H1 (cell line): ENCODE data around the gene PLCB1. TPM values are rescaled to one million over a fixed set of nuclear protein-coding genes. Genes with fewer than 3 reads are reported as not detected.

ENCODE experiments used
- CTCF ChIA-PET: fragments of 300-600 bp; sonication (Branson Sonifier 250); formaldehyde crosslinking; loops from one replicate; lab custom pipeline; 2021; ENCODE audit not compliant: partially characterized antibody; lab: Charles Lee
- POLR2A ChIA-PET: fragments of 300-600 bp; sonication (Branson Sonifier 250); formaldehyde crosslinking; loops from one replicate; lab custom pipeline; 2021; ENCODE audit warnings: inconsistent platforms; ENCODE audit not compliant: partially characterized antibody; lab: Charles Lee
- DNase-seq, 2 experiments: peaks; one replicate each; pipeline versions ENCODE4 v3.0.0 to v3.0.0-alpha.2; 2010 to 2022; ENCODE audit warnings: low spot score in 2 of 2, low read depth in 1 of 2, mixed read lengths in 1 of 2
- FAIRE-seq: peaks from 2 replicates; lab custom pipeline; 2011; peaks lifted over from hg19 to GRCh38; lab: Jason Lieb, UNC
- H2AFZ ChIP-seq: 2 replicates; pipeline ENCODE4 v1.8.1; 2012; ENCODE audit warnings: low read length, inconsistent platforms
- H2AK5ac ChIP-seq: 2 replicates; pipeline ENCODE4 v1.6.1; 2013; ENCODE audit warnings: low read depth, low read length
- H2BK120ac ChIP-seq: replicated peaks from 2 replicates; pipeline ENCODE3; 2013; ENCODE audit warnings: low read depth, low read length, inconsistent platforms
- H2BK12ac ChIP-seq: 2 replicates; pipeline ENCODE4 v1.6.1; 2013; ENCODE audit warnings: low read depth, low read length
- H2BK15ac ChIP-seq: 2 replicates; pipeline ENCODE4 v1.6.1; 2013; ENCODE audit warnings: low read length
- H2BK20ac ChIP-seq: 2 replicates; pipeline ENCODE4 v1.6.1; 2013; ENCODE audit warnings: low read length
- H2BK5ac ChIP-seq: 2 replicates; pipeline ENCODE4 v1.6.1; 2013; ENCODE audit warnings: low read depth, low read length
- H3K14ac ChIP-seq: 2 replicates; pipeline ENCODE4 v1.6.1; 2013; ENCODE audit warnings: inconsistent platforms; ENCODE audit not compliant: insufficient read length
- H3K18ac ChIP-seq: 2 replicates; pipeline ENCODE4 v1.6.1; 2013; ENCODE audit warnings: low read length; ENCODE audit errors: extremely low read depth
- H3K23ac ChIP-seq: 2 replicates; pipeline ENCODE4 v1.6.1; 2013; ENCODE audit warnings: inconsistent platforms; ENCODE audit not compliant: insufficient read length
- H3K23me2 ChIP-seq: 2 replicates; pipeline ENCODE4 v1.6.1; 2013; ENCODE audit warnings: low read depth, low read length
- H3K27ac ChIP-seq: 2 replicates; pipeline ENCODE4 v1.6.1; 2011; ENCODE audit warnings: low read depth, low read length, inconsistent platforms
- H3K27me3 ChIP-seq, 4 experiments: replicated peaks in 1 of 4; 1 replicate in 1 of 4; 2 replicates in 3 of 4; pipeline versions ENCODE4 v1.6.1 to v1.8.1; 2011 to 2013; ENCODE audit warnings: low read length in 3 of 4, mild to moderate bottlenecking in 3 of 4, inconsistent platforms in 2 of 4, mixed read lengths in 2 of 4, moderate library complexity in 1 of 4; ENCODE audit not compliant: control insufficient read depth in 3 of 4, insufficient read depth in 3 of 4; ENCODE audit errors: extremely low read depth in 1 of 4
- H3K36me3 ChIP-seq, 4 experiments: 2 replicates each; pipeline versions ENCODE4 v1.6.1 to v1.8.1; 2011 to 2013; ENCODE audit warnings: mild to moderate bottlenecking in 4 of 4, low read length in 3 of 4, moderate library complexity in 2 of 4, control low read depth in 1 of 4, inconsistent platforms in 1 of 4; ENCODE audit not compliant: insufficient read depth in 4 of 4, control insufficient read depth in 2 of 4
- H3K4ac ChIP-seq: replicated peaks from 2 replicates; pipeline ENCODE3; 2013; ENCODE audit warnings: low read length, low read depth, mixed read lengths, inconsistent platforms; ENCODE audit not compliant: insufficient read length
- H3K4me1 ChIP-seq, 4 experiments: replicated peaks in 1 of 4; 1 replicate in 1 of 4; 2 replicates in 3 of 4; pipeline versions ENCODE4 v1.6.1 to v1.8.1; 2011 to 2013; ENCODE audit warnings: low read length in 3 of 4, inconsistent platforms in 2 of 4, mixed read lengths in 1 of 4; ENCODE audit not compliant: insufficient read depth in 4 of 4, control insufficient read depth in 3 of 4
- H3K4me2 ChIP-seq, 2 experiments: 2 replicates each; pipeline versions ENCODE4 v1.6.1 to v1.8.1; 2011 to 2013; ENCODE audit warnings: low read depth in 2 of 2, low read length in 2 of 2, control low read depth in 1 of 2, inconsistent platforms in 1 of 2, mild to moderate bottlenecking in 1 of 2; ENCODE audit not compliant: insufficient read depth in 1 of 2
- H3K4me3 ChIP-seq, 4 experiments: fragments of 200-600, 300-600 bp in 1 of 4; sonication (generic), shearing (Covaris generic), sonication (Bioruptor Twin) in 1 of 4; 2 replicates each; pipeline versions ENCODE4 v1.5.1 to v1.8.1; 2011 to 2016; ENCODE audit warnings: low read length in 4 of 4, low read depth in 3 of 4, control low read depth in 2 of 4, inconsistent platforms in 2 of 4, mild to moderate bottlenecking in 2 of 4, mixed read lengths in 1 of 4, moderate library complexity in 1 of 4; ENCODE audit not compliant: insufficient read depth in 2 of 4; ENCODE audit errors: extremely low read depth in 1 of 4
- H3K56ac ChIP-seq: replicated peaks from 2 replicates; pipeline ENCODE3; 2013; ENCODE audit warnings: low read depth, mild to moderate bottlenecking, mixed read lengths, low read length, inconsistent platforms; ENCODE audit not compliant: insufficient read length
- H3K79me1 ChIP-seq: 2 replicates; pipeline ENCODE4 v1.6.1; 2013; ENCODE audit warnings: low read depth, low read length, control low read depth
- H3K79me2 ChIP-seq, 2 experiments: 2 replicates each; pipeline versions ENCODE4 v1.6.1 to v1.8.1; 2012 to 2013; ENCODE audit warnings: low read length in 2 of 2, mild to moderate bottlenecking in 2 of 2, inconsistent platforms in 1 of 2; ENCODE audit not compliant: insufficient read depth in 2 of 2, control insufficient read depth in 1 of 2
- H3K9ac ChIP-seq, 4 experiments: replicated peaks in 1 of 4; 1 replicate in 1 of 4; 2 replicates in 3 of 4; pipeline versions ENCODE4 v1.6.1 to v1.8.1; 2011 to 2013; ENCODE audit warnings: low read depth in 3 of 4, low read length in 3 of 4, control low read depth in 2 of 4, mild to moderate bottlenecking in 2 of 4, moderate library complexity in 2 of 4, inconsistent platforms in 1 of 4; ENCODE audit errors: extremely low read depth in 1 of 4
- H3K9me3 ChIP-seq, 2 experiments: 2 replicates each; pipeline versions ENCODE4 v1.6.1 to v1.8.1; 2012 to 2013; ENCODE audit warnings: mild to moderate bottlenecking in 2 of 2, moderate library complexity in 2 of 2, control low read depth in 1 of 2, inconsistent platforms in 1 of 2, low read depth in 1 of 2, low read length in 1 of 2, mixed read lengths in 1 of 2; ENCODE audit not compliant: insufficient read depth in 2 of 2
- H4K20me1 ChIP-seq, 2 experiments: replicated peaks in 1 of 2; 2 replicates each; pipeline versions ENCODE3 to v1.8.1; 2011 to 2013; ENCODE audit warnings: inconsistent platforms in 2 of 2, low read length in 2 of 2, mild to moderate bottlenecking in 1 of 2; ENCODE audit not compliant: insufficient read depth in 2 of 2, control insufficient read depth in 1 of 2
- H4K5ac ChIP-seq: 2 replicates; pipeline ENCODE4 v1.6.1; 2013; ENCODE audit warnings: low read length, low read depth, mixed read lengths, inconsistent platforms; ENCODE audit not compliant: insufficient read length
- H4K8ac ChIP-seq: 2 replicates; pipeline ENCODE4 v1.8.0; 2013; ENCODE audit warnings: mild to moderate bottlenecking, moderate library complexity, low read length, inconsistent platforms; ENCODE audit not compliant: insufficient read depth; ENCODE audit errors: extremely low read depth
- H4K91ac ChIP-seq: replicated peaks from 2 replicates; pipeline ENCODE3; 2013; ENCODE audit warnings: low read length, mixed read lengths, inconsistent platforms; ENCODE audit not compliant: insufficient read length
- RNF2 ChIP-seq: fragments of 200-900, 300-1000 bp; sonication (generic); IDR thresholded peaks from 2 replicates; pipeline ENCODE4 v1.7.1; 2016; ENCODE audit warnings: borderline replicate concordance, low read depth, mild to moderate bottlenecking, antibody characterized with exemption, low read length; ENCODE audit not compliant: poor library complexity, severe bottlenecking; ENCODE audit errors: missing control alignments
- polyA plus RNA-seq, 7 experiments: library from polyadenylated mRNA; depleted of rRNA in 3 of 7; stranded (reverse) in 5 of 7; unstranded in 2 of 7; fragments of >200 nt in 5 of 7; fragments of 200-250 nt in 2 of 7; gene quantifications; 1 replicate in 5 of 7; 2 replicates in 1 of 7; 4 replicates in 1 of 7; pipeline versions ENCODE4 v1.2.1 to v1.2.3, GENCODE V29; 2011 to 2013; ENCODE audit warnings: missing spikeins in 2 of 7, mixed read lengths in 2 of 7
- total RNA-seq: library from RNA; stranded (reverse); fragmentation: NEBNext Ultra II Directional; extraction: Animal tissue kit (Norgen Biotek cat#: 25700); gene quantifications from 2 replicates; pipeline ENCODE4 v1.2.1, GENCODE V29; 2021

PLCB1 gene
- total and polyA plus RNA-seq, 2 of the 8 experiments (the other 6 are each of a cell fraction or from before 2014, with no cell fraction given): 2.6 to 9.1 TPM

GRCh38 chr20:8390500-8390899, 258.4 kb downstream of the PLCB1 start:
- Histone ChIP-seq H3K4me2 (no peak overlapping the region), H2BK15ac (no peak overlapping the region), H3K9me3 (no peaks in the 10 kb centered on the region), H2AFZ (no peak overlapping the region), H4K91ac (no peak overlapping the region), H2BK120ac (no peak overlapping the region), H3K4me1 (peaks cover 0 to 1% (median 0%) of the 10 kb centered on the region in 4 experiments; a peak in 1 of 7 replicates), H3K14ac (no peak overlapping the region), H3K23me2 (no peaks in the 10 kb centered on the region), H3K4ac (no peak overlapping the region), H2AK5ac (no peak overlapping the region), H3K79me2 (no peaks in the 10 kb centered on the region), H4K20me1 (no peaks in the 10 kb centered on the region), H3K23ac (no peak overlapping the region), H4K8ac (no peak overlapping the region), H3K9ac (no peak overlapping the region), H2BK5ac (no peak overlapping the region), H3K36me3 (no peaks in the 10 kb centered on the region), H2BK20ac (no peak overlapping the region), H3K18ac (no peak overlapping the region), H4K5ac (no peak overlapping the region), H3K56ac (no peak overlapping the region), H2BK12ac (no peak overlapping the region), H3K27ac (no peak overlapping the region), H3K79me1 (no peaks in the 10 kb centered on the region), H3K27me3 (no peaks in the 10 kb centered on the region), H3K4me3 (no peak overlapping the region)
- no peak for FAIRE-seq
- ChIA-PET POLR2A (no interaction called here), CTCF (interaction anchor here (0.9 to 6.1 kb wide), 12 partner anchors 15 to 504 kb away, joined by 3 to 36 read pairs (median 4); partner anchors contain the start of gene PLCB1)
- no peak for DNase-seq
- TF ChIP-seq RNF2: no peak
